ENCODE results near the gene ROBO4. TPM values are rescaled to one million over a fixed set of nuclear protein-coding genes. Genes with fewer than 3 reads are reported as not detected.

The ROBO4 gene
- total RNA-seq, 1 donor from 2014 or later = not detected

DNA sequence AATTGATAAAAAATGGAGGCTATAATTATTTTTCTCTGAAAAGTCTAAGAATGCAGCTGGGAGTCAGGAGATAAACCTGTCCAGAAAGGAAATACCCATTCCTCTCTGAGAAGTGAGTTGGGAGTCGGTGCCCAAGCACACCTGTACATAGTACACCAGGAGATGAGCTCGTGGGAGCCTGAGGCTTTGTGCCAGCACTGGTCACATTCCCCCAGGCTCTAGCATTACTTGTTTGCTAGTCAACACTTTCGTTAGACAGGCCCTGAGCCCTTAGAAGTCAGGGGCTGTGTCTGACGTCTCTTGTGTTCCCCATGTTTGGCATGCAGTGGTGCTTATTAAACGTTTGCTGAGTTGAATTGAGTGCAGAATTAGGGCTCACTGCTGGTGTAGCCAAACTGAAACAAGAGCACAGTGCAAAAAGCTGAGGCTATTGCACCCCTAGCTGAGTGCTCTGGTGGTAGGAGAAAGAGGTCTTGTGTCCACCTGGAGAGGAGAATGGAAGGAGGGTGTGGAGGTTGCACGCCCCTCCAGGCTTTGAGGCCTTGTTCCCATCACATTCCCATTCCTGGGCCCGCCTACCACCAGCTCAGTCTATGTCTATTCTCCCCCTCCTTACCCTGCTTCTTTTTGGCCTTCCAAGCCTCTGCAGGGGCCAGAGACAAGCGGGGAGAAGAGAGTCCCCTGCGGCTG is 6.8 kb downstream of the ROBO4 start:
- intact Hi-C loops (cut with micrococcal nuclease) = no loop called here

DNA sequence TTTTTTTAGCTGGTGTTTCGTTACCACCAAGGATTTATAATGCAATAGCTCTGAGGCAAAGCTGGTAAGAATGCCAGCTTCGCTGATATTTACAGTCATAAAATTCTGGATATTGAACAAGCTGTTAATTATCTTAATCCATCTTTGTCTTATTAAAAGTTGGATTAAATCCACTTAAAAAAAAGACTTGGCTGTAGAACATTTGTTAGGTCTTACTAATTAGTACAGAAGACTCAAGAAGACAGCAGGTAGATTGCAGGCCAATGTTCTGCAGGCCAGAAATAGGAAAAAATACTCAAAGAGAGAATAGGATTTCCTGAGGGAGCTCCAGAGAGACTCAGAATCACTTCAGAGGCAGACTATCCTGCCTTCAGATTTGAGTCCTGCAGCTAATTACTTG is 7.5 kb downstream of the ROBO4 start:
- intact Hi-C loops (cut with micrococcal nuclease) = no loop called here

DNA sequence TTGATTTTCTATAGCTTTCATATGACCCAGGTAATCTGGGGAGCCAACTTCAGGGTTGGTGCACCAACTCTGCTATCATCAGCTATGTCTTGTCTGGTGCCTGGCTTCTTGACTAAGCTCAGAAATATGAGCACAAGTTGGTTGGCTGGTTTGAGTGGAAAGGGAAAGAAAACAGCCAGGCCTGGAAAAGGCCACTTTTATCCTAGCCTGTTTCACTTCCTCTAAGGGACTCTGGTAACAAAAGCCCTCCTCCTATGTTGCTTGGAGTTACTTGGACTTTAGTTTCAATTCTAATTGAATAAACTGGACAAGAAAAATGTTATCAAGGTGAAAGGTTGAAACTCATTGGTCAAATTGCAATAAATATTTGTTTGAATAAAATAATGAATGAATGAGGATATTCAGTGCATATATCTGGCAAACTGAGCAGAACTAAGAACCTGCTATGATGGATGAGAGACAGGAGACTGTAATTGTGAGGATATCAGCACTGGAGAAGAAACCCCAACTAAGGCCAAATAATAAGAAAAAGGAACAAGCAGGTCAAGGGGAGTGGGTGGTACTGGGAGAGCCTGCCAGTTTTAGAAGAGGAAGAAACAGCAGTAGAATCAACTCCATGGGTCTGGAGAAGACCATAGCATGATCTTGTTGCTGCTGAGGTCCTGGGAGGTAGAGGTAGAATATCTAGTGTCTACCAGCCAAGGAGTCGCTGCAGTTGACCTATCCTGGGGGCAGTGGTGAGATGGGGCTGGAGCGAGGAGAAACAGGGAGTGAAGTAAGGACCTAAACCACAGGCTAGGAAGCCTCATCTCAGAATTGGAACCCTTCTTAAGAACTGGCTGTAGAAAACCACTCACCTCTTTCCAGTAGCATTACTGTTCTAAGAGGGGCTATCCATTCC is 8.2 kb downstream of the ROBO4 start:
- intact Hi-C loops (cut with micrococcal nuclease) = no loop called here

DNA sequence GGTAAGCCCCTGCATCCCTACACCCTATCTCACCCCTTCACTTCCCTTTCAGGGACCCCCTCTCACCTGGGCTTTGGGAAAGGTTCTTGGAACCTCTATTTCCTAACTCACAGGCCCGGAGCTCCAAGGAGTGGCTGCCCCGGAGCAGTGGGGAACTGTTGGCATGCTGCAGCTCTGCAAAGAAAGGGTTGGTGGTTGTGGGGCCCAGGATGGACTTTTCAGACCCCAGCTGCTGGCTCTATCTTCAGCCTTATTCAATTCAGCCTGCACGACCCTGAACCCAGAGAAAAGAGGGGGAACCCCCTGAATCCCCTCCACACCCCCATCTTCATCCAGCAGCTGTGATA is 10.0 kb downstream of the ROBO4 start:
- intact Hi-C loops (cut with micrococcal nuclease) = no loop called here

DNA sequence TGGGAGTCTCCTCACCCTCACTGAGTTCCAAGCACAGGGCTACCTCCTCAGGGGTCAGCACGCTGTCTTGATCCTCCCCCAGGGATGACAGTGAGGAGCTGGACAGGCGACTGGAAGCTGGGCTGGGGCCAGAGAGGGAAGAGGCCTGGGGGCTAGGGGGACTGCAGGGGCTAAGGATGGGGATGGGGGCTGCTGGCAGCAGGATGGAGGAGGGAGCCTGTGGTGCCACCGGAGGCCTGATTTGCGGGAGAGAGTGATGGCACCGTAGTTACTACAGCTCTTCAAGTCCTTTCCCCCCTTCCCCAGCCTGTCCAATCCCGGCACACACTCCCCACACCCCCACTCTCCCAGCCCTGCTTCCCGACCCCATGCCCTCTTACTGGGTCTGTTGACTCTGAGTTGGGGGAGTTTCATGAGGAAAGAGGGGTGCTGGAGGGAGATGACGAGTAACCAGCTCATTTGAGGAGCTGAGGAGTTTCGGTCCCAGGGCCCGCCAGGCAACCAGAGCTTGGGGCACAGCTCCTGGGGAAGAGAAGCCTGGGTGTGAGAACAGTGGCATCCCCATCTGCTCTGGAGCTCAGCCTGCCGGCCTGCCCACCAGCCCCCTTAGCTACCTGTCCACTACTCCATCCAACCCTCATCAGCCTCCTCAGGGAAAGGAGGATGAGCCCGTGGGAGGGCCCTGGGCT is 10.5 kb downstream of the ROBO4 start:
- intact Hi-C loops (cut with micrococcal nuclease) = no loop called here

DNA sequence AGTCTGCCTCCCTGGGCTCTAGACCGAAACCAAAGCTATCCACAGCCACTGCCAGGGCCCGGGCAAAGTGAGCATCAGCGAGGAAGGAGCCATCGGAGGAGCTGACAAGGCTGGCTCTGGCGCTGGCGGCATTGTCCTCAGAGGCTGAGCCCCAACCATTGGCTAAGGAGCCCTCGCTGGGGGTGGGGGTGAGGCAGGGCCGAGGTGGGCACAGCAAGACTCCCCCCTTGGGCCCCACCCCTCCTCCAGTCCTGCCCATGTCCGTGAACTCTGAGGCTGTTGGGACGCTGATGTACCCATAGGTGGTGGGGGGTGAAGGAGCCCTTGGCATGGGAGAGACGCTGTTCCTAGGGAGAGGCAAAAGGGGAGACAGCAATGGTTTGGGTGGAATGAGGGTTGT is 11.2 kb downstream of the ROBO4 start:
- intact Hi-C loops (cut with micrococcal nuclease) = no loop called here

DNA sequence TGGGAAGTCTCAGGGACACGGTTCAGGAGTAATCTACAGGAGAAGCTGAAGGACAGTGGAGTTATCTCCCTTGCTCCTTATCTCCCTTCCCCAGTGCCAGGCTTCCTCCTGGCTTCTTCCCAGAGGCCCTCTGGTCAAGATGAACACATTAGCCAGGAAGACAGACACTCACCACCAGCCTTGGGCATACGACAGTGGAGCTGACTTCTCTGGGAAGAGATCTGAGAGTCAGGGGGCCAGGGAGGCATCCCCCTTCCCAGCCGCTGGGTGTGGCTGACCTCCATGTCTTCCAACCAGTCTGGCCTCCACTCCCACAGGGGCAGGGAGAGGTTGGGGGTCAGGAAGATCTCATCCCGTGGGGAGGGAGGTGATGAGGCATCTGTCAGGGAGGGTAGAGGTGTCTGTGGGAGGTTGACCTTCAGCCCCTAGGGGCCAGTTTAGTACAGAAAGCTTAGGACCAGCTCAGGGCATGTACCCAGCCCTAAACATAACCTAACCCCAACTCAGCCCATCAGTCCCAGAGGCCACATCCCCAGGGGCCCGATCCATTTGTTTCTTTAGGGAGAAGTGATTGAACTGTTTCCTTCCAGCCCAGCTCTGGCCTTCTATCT is 12.7 kb downstream of the ROBO4 start:
- intact Hi-C loops (cut with micrococcal nuclease) = no loop called here

DNA sequence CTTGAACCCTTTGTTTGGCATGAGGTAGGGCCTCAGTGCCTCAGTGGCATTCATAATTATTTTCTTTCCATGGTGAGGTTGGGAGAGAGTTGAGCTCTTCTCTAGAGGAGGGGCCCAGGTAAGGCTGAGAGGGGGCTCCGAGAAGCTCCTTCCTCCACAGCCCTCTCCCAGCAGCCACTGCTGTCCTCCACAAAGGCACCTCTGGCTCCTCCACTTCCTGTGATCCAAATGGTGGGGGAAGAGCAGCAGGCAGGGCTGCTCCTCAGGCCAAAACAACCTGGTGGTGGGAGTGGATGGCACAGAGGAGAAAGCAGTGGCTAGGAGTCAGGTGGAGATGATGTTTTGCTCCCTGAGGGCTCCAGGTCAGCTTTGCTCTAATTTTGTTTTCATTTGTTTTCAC is 13.3 kb downstream of the ROBO4 start:
- intact Hi-C loops (cut with micrococcal nuclease) = no loop called here

DNA sequence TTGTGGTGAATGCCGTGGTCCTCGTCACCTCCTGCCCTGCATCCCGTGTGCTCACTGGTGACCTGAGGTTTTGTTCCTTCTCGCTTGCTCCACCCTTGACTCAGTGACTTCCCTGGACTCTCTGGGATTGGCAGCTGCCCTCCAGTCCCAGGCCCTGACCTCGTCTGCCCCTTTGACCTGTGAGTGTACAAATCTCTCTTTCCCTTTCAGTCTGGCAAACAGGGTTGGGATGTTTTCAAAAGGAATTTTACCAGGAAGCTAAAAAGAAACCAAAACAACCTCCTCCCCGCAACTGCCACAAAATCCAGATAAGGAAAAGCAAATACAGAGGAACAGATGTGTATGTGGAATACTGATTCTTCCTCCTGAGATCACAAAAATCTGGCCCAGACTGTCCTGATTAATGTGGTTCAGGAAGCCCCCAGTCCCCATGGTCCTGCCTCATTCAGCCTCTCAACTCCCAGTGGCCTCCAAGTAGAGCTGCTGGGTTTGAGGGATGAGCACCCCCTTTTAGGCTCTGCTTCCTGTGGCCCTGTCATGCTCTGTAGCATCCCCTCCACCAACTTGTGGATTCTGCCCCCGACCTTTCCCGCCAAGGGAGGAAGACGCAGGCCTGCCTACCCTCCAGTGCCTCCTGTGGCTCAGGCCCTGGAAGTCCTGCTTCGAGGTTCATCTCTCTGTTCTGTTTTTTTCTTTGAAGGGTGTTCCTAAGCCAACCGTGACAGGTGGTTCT is 15.2 kb downstream of the ROBO4 start:
- intact Hi-C loops (cut with micrococcal nuclease) = no loop called here

DNA sequence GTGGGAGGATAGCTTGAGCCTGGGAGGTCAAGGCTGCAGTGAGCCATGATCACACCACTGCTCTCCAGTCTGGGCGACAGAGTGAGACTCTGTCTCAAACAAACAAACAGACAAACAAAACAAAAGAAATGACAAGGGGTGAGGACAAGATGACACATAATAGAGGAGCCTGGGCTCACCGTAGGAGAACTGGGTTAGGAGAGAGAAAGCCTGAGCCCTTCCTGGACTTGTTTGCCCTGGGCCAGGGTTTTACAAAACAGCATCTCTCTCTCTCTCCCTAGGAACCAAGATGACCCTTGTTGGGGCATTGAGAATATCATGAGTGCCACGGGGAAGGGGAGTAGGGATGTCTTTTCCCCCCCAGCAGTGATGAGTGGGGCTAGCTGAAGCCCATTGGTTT is 16.7 kb downstream of the ROBO4 start:
- intact Hi-C loops (cut with micrococcal nuclease) = no loop called here

DNA sequence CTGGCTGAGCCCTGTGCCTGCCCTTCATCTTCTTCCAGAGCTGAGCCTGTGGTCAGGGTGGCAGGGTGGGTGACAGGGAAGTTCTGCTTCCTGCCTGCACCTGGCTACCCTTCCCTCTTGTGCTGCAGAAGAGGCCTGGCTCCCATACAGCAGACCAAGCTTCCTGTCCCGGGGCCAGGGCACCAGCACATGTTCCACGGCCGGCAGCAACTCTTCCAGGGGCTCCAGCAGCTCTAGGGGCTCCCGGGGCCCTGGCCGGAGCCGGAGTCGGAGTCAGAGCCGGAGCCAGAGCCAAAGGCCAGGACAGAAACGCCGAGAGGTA is 17.4 kb downstream of the ROBO4 start:
- intact Hi-C loops (cut with micrococcal nuclease) = no loop called here

DNA sequence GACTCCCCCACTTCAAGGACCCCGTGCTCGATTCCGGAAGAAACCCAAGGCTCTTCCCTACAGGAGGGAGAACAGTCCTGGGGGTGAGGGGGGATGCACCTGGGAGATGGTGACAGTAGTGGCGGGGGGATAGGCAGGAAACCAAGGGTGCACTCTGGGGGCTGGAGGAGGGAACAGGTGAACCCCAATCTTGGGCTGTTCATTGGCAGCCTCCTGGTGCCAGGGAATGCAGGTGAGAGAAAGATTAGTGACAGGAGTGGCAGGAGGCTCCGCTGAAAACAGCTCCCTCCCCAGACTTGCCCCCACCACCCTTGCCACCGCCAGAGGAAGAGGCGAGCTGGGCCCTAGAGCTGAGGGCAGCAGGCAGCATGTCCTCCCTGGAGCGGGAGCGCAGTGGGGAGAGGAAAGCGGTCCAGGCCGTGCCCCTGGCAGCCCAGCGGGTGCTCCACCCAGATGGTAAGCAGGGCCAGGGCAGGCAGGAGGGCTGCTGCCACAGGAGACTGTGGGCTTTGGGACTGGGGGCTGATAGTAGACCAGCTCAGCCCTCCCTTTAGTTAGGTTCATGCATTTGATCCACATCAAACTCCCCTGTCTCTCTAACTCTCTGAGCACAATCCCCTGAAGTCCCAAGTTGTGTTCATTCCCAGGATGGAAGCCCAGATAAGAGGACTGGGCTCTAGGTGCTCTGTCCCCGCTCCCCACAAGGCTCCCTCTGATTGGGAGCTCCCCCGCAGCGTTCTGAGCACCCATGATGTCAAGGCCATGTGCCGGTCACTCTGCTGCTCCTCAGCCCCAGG is 18.0 kb downstream of the ROBO4 start:
- intact Hi-C loops (cut with micrococcal nuclease) = loop anchor here (5.0 kb wide), 2 partner anchors 43 to 1008 kb away; partner anchors contain the start of gene HYLS1

DNA sequence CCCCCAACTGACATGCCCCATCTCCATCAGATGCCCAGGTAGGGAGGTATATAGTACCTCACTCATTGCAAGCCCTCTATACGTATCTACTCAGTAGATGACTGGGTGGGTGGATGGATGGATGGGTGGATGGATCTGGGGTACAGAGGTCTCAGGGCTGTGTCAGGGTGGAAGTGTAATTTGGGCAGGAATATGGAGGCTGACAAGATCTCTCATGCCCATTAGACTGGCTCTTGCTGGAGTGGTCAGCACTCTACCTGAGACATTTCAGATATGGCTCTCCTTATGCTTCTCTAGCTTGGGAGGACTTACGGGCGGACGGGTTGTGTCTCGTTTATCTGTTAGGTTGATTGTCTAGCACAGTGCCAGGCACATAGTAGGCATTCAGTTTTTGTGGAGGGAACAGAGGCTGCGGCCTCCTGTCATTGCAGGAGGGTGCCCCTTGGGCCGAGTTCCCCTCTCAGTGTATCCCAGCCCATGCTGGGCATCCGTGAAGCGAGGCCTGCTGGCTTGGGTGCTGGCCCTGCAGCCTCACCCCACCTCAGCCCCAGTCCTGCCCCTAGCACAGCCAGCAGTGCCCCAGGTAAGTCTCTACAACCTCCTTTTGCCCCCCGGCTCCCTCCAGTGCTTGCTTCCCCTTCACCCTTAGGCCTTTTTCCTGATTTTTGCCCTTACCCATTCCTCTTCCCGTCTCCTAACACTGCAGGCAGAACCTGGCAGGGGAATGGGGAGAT is 18.7 kb downstream of the ROBO4 start:
- intact Hi-C loops (cut with micrococcal nuclease) = loop anchor here (5.0 kb wide), 2 partner anchors 43 to 1008 kb away; partner anchors contain the start of gene HYLS1

DNA sequence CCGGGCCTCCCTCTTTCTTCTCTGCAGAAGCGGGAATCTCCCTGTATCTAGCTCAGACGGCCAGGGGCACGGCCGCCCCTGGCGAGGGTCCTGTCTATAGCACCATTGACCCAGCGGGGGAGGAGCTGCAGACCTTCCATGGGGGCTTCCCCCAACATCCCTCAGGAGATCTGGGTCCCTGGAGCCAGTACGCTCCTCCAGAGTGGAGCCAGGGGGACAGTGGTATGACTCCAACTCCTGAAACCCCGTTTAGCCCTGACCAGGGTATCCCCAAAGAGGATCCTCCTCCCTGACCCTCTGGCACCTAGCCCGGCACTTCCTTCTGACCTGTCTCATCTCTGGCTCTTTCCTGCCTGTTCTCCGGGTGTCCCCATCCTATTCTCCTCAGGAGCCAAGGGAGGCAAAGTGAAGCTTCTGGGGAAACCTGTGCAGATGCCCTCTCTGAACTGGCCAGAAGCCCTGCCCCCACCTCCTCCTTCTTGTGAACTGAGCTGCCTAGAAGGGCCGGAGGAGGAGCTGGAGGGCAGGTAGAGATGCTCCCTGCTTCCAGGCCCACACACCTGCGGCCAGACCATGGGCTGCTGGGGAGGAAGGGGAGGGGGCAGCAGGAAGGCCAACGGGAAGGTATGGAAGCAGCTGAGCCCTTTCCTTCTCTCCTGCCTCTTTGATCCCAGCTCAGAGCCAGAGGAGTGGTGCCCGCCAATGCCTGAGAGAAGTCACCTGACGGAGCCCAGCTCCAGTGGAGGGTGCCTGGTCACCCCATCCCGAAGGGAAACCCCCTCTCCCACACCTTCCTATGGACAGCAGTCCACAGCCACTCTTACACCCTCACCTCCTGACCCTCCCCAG is 19.5 kb downstream of the ROBO4 start:
- intact Hi-C loops (cut with micrococcal nuclease) = loop anchor here (2.0 to 5.0 kb wide), 4 partner anchors 44 to 1009 kb away; partner anchors contain the start of genes ESAM and HYLS1

DNA sequence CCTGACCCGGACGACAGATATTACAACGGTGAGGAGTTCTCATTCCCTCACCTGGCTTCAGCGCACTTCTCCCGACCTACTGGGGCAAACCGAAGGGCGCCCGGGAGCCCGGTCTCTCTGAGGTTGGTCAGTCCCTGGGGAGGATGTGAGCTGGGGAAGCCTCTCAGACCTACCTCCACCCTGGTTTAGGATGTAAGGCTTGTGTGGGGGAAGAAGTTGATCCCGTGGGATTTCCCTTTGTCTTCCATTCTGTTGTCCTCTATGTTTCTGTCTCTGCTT is 20.1 kb downstream of the ROBO4 start:
- intact Hi-C loops (cut with micrococcal nuclease) = loop anchor here (2.0 to 5.0 kb wide), 4 partner anchors 45 to 1010 kb away; partner anchors contain the start of genes ESAM and HYLS1

DNA sequence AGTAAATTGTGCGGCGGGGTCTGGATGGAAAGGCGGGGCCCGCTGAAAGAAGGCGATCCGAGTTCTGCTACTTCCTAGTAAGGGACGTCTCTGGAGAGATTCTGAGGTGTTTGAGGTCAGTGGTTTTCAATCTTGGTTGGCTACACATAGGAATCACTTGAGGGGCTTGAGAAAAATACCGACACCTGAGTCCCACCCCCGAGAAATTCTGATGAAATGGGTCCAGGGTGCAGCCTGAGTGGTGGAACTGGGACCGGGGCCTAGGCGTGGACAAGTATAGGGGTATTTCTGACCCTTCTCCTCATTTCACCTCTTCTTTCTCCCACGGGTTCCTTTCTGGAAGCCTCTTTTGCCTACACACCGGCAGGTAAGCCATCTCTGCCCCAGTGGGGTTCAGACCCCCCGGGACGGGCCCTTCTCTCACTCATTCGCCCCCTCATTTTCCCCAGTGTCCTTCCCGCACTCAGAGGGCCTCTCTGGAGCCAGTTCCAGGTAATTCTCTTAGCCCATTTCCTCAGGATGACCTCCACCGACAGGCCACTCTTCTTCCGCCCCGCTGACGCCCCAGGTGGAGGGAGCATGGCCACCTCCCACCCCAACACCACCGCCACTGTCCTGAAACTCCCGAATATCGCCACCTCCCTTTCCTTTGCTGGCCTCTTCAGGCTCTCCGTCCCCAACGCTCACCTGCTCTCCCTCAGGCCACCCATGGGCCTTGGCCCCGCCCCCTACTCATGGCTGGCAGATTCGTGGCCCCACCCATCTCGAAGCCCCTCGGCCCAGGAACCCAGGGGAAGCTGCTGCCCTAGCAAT is 20.6 kb downstream of the ROBO4 start:
- intact Hi-C loops (cut with micrococcal nuclease) = loop anchor here (1.0 to 5.0 kb wide), 12 partner anchors 11 to 1010 kb away; partner anchors contain the start of genes CCDC15, ESAM, HYLS1 and SIAE

DNA sequence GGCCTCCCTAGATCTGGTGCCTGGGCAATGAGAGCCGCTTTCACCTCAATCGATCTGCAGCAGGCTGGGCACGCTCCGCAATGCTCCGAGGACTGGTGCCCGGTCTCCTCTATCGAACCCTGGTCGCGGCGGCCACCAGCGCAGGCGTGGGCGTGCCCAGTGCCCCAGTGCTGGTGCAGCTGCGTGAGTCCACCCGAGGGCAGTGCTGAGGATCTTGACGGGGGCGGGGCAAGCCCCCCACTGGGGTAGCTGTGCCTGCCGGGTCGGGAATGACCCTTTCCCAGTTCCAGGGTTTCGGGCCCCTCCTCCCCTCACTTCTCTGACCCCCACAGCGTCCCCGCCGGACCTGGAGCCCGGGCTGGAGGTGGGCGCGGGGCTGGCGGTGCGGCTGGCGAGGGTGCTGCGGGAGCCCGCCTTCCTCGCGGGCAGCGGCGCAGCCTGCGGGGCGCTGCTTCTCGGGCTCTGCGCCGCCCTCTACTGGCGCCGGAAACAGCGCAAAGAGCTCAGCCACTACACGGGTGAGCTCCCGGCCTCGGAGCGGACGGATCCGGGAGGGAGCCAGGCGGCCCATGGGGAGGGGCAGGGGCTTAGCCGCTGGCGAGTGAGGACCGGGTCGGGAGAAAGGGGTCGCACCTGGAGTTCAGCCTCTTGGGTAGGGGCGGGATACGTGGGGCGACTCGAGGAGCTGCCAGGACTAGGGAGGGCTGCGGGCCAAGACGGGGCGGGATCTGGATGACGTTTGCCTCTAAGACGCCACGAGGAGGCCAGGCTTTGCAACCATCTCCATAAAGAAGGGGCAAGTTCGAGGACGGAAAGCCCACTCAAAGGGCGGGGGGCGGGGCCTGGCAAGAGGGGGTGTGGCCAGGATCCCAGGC is 21.5 kb downstream of the ROBO4 start:
- intact Hi-C loops (cut with micrococcal nuclease) = loop anchor here (1.0 to 5.0 kb wide), 12 partner anchors 10 to 1011 kb away; partner anchors contain the start of genes CCDC15, ESAM, HYLS1 and SIAE
